Muscle layer of colon (tissue), 2 donors: ENCODE results near the gene HS6ST3.

ENCODE experiments used
- H3K27ac ChIP-seq: one replicate; pipeline ENCODE4 v1.7.0; 2013; ENCODE audit warnings: low read depth, mild to moderate bottlenecking, low read length, moderate library complexity
- H3K27me3 ChIP-seq, 2 donors: one replicate each; pipeline ENCODE4 v1.7.0; 2013; ENCODE audit warnings: low read length in 2 of 2, mild to moderate bottlenecking in 2 of 2; ENCODE audit not compliant: insufficient read depth in 2 of 2, control insufficient read depth in 1 of 2
- H3K36me3 ChIP-seq: one replicate; pipeline ENCODE4 v1.7.0; 2013; ENCODE audit warnings: mild to moderate bottlenecking, low read length; ENCODE audit not compliant: insufficient read depth
- H3K4me1 ChIP-seq: one replicate; pipeline ENCODE4 v1.7.0; 2013; ENCODE audit warnings: mild to moderate bottlenecking, low read length; ENCODE audit not compliant: insufficient read depth
- H3K4me3 ChIP-seq, 2 donors: one replicate each; pipeline ENCODE4 v1.7.0; 2013; ENCODE audit warnings: low read length in 2 of 2, low read depth in 1 of 2, mild to moderate bottlenecking in 1 of 2, moderate library complexity in 1 of 2
- H3K9ac ChIP-seq: one replicate; pipeline ENCODE4 v1.7.0; 2013; ENCODE audit warnings: low read length
- H3K9me3 ChIP-seq: one replicate; pipeline ENCODE4 v1.7.0; 2013; ENCODE audit warnings: mild to moderate bottlenecking, low read length
- donor health status: abdominal sarcoma.
- donor health status: Adenocarcinoma of cecum.

HS6ST3 gene

DNA sequence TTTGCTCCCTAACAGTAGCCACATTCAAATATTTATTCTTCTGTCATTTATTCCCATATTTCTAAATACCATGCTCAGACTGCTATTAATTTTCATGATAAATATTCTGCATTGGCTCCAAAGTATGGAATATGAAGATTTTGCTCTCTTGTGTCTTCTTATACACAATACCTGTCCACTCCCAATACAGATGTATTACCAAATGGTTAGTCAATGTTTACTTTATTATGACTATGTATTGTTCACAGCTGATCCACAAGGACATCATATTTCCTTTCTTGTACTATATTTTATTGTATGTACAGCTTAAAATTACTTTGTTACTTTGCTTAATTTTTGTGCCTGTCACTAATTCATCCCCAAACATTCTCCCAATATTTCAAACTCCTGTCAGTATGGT is 582.1 kb downstream of the HS6ST3 start:
- Histone ChIP-seq H3K27me3 (no peaks in the 10 kb centered on the region), H3K27ac (no peak overlapping the region), H3K9me3 (no peaks in the 10 kb centered on the region), H3K9ac (no peak overlapping the region), H3K4me1 (no peaks in the 10 kb centered on the region), H3K36me3 (no peaks in the 10 kb centered on the region), H3K4me3 (no peak overlapping the region)

DNA sequence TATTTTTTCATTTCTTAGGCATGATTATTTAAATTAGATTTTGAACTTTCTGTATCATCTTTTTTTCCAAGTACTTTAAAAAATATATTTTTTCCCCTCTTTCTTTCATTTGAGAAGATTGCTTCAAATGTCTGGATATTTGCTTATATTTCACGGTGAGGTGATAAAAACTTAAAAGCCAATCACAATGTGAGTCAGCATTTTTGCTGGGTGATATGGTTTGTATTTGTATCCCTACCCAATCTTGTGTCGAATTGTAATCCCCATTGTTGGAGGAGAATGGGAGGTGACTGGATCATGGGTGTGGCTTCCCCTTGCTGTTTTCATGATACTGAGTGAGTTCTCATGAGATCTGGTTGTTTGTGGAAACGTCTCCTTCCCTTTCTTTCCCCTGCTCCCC is 583.9 kb downstream of the HS6ST3 start:
- Histone ChIP-seq H3K9ac (no peak overlapping the region), H3K27ac (no peak overlapping the region), H3K9me3 (no peaks in the 10 kb centered on the region), H3K27me3 (no peaks in the 10 kb centered on the region), H3K4me3 (no peak overlapping the region), H3K4me1 (no peaks in the 10 kb centered on the region), H3K36me3 (no peaks in the 10 kb centered on the region)

DNA sequence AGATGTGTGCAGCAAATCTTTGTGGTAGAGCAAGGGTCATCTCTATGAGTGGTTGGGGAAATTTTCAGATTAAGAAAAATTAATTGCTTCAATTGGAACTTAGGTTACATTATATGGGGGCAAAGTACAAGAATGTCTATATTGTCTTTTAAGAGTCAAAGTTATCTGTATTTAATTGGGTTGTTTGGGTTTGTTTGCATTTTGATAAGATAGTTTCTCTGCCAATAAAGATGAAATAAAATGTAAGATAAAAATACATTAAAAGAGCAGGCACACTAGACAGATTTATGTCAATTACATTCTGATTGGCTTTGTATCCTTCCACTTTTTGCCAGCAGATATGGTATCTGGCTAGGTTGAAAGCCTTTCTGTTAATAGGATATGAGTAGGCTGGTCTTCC is 587.1 kb downstream of the HS6ST3 start:
- Histone ChIP-seq H3K36me3 (no peaks in the 10 kb centered on the region), H3K9ac (no peak overlapping the region), H3K27me3 (no peaks in the 10 kb centered on the region), H3K9me3 (no peaks in the 10 kb centered on the region), H3K4me1 (no peaks in the 10 kb centered on the region), H3K4me3 (no peak overlapping the region), H3K27ac (no peak overlapping the region)

DNA sequence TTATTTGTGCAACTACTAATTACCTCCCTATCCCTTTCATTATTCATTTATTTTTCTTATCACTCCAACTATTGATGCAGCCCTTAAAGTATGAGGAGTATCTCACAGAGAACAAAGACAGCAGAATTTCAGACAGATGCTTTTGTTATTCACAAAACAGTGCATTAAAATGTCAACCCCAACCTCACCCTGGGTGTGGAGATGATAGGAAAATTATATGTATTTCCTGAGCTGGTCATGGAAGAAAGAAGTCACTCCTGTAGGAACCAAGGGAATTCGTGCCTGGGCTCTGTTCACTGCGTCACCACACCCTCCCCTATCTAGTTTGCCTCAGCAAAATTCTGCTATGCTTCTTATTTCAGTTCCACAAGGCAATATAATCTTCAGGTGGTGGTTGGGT is 588.9 kb downstream of the HS6ST3 start:
- H3K9me3 ChIP-seq: no peaks in the 10 kb centered on the region
- H3K4me3 ChIP-seq: no peak overlapping the region
- H3K36me3 ChIP-seq: no peaks in the 10 kb centered on the region
- no peaks in the 10 kb centered on the region for H3K4me1 ChIP-seq
- no peaks in the 10 kb centered on the region for H3K27me3 ChIP-seq
- no peak overlapping the region for H3K9ac ChIP-seq
- no peak overlapping the region for H3K27ac ChIP-seq

DNA sequence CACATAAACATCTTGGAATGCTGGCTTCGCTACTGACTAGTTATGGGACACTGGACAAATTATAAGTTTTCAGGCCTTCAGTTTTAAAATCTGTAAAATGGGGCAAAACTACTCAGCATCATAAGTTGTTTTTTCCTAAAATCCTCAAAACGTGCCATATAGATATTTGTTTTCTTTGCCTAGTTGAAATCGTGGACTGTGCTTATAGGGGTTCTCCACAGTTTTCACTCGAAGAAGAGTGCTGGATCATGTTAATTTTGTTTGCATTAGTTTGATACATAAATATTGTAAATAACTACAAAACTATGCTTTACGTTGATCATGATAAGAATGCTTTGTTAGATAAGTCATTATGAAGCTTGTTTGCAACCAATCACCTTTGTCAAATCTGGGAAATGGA is 591.0 kb downstream of the HS6ST3 start:
- Histone ChIP-seq H3K4me1 (no peaks in the 10 kb centered on the region), H3K9me3 (no peaks in the 10 kb centered on the region), H3K27ac (no peak overlapping the region), H3K27me3 (no peaks in the 10 kb centered on the region), H3K4me3 (no peak overlapping the region), H3K9ac (no peak overlapping the region), H3K36me3 (no peaks in the 10 kb centered on the region)

DNA sequence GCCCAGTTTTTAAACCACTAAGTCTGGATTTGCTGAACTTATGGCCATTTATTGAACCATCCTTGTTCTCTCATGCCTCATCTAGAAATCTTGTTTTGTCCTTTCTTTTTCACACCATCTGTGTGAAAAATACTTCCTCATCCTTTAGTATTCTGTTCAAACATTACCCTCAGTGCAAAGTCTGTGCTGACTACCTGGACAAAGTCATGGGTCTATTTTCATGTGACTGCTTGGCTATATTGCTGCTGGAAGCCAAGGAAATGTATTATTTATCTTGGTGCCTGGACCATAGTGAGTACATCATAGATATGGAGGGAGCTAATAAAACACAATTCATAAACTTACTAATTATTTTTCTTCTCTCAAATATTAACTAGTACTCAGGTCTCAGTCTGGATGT is 591.9 kb downstream of the HS6ST3 start:
- Histone ChIP-seq H3K9me3 (no peaks in the 10 kb centered on the region), H3K36me3 (no peaks in the 10 kb centered on the region), H3K27ac (no peak overlapping the region), H3K9ac (no peak overlapping the region), H3K4me3 (no peak overlapping the region), H3K27me3 (no peaks in the 10 kb centered on the region), H3K4me1 (no peaks in the 10 kb centered on the region)

DNA sequence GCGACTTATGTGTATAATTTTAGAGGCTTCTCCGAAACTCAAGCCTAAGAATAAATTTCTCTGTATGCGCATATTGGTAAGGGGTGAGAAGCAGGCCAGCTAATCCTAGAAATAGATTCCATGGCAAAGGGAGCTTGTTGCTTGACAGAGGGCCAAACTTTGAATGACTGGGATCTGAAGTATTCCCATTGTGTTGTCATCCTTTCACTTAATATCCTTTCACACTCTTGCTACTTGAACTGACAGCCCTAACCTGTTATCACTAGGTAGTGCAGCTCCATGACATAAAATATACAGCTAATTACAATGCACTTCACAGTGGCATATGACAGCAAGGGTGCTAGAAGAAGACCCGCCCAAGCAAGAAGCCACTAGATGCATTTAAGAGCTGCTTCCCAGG is 594.6 kb downstream of the HS6ST3 start:
- Histone ChIP-seq H3K4me3 (no peak overlapping the region), H3K27ac (no peak overlapping the region), H3K4me1 (no peaks in the 10 kb centered on the region), H3K36me3 (no peaks in the 10 kb centered on the region), H3K27me3 (no peaks in the 10 kb centered on the region), H3K9ac (no peak overlapping the region), H3K9me3 (no peaks in the 10 kb centered on the region)

DNA sequence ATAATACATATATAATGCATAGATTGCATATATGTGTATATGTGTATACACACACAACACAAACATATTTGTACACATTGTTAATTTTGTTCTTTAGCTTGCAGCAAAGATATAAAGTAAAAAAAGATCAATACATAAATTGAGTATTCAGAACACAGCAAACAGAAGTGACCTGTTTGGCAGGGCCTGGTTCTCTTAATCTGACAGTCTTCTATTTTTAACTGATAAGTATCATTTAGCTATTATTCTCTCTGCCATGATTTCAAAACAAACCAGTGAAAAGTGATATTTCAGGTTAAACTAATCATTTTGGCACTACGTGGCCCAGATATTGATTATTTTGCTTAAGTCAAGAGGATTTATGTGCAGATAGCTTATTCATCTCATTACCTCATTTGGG is 595.0 kb downstream of the HS6ST3 start:
- Histone ChIP-seq H3K9me3 (no peaks in the 10 kb centered on the region), H3K9ac (no peak overlapping the region), H3K36me3 (no peaks in the 10 kb centered on the region), H3K27me3 (no peaks in the 10 kb centered on the region), H3K4me3 (no peak overlapping the region), H3K4me1 (no peaks in the 10 kb centered on the region), H3K27ac (no peak overlapping the region)

DNA sequence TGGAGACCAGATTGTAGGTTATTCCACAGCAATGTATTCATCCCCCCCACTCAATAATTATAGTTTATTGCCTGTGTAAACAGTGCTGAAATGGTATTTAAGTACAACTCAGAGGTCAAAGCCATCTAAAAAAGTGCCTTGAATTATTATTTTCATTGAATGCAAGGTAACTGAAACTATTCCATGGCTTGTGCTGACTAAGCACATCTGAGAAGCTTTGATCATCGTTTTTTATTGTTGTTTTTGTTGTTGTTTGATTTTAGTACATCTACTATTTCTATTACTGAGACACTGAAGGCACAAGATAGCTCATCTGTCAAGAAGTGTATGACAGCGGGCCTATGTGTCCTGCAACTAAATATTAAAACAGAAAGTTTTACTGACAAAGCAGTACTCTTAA is 596.4 kb downstream of the HS6ST3 start:
- Histone ChIP-seq H3K9me3 (no peaks in the 10 kb centered on the region), H3K27me3 (no peaks in the 10 kb centered on the region), H3K36me3 (no peaks in the 10 kb centered on the region), H3K4me3 (no peak overlapping the region), H3K9ac (no peak overlapping the region), H3K27ac (no peak overlapping the region), H3K4me1 (no peaks in the 10 kb centered on the region)

DNA sequence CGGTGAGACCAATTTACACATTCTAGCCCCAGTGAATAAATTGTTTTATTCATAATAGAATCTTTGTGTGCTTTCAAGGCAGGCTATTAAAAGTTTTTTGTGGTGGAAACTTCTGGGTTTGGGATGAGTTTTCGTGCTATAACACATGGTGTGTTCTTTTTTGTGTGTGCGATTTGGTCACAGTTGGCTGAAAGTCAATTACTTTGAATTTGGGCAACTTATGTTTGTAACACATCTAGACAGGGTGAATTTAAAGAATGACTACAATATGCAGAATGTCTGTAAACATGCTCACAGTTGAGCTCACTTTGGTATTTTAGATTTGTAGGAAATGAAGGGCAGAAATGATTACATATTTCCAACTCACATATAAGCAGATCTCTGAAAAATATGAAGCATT is 597.3 kb downstream of the HS6ST3 start:
- no peaks in the 10 kb centered on the region for H3K27me3 ChIP-seq
- no peaks in the 10 kb centered on the region for H3K4me1 ChIP-seq
- H3K36me3 ChIP-seq: no peaks in the 10 kb centered on the region
- H3K9ac ChIP-seq: no peak overlapping the region
- H3K4me3 ChIP-seq: no peak overlapping the region
- H3K27ac ChIP-seq: no peak overlapping the region
- no peaks in the 10 kb centered on the region for H3K9me3 ChIP-seq

DNA sequence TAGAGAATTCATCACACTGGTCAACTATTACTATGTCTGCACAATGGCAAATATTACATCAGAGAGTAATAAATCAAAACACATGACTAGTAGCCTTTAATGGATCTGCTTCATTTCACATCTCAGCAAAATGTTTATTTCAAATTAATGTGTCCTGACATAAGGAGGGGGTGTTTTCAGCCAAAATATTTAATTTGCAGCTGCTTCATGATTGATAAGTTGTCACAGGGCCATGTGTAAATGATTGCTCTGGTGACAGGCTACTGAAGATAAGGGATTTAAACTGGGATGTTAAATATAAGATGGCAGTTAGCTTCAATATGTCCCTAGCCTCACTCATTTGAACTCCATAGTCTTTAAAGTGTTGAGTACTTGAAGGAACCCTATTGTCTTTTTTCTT is 601.1 kb downstream of the HS6ST3 start:
- Histone ChIP-seq H3K9ac (no peak overlapping the region), H3K4me1 (no peaks in the 10 kb centered on the region), H3K9me3 (no peaks in the 10 kb centered on the region), H3K4me3 (no peak overlapping the region), H3K27me3 (no peaks in the 10 kb centered on the region), H3K27ac (no peak overlapping the region), H3K36me3 (no peaks in the 10 kb centered on the region)

DNA sequence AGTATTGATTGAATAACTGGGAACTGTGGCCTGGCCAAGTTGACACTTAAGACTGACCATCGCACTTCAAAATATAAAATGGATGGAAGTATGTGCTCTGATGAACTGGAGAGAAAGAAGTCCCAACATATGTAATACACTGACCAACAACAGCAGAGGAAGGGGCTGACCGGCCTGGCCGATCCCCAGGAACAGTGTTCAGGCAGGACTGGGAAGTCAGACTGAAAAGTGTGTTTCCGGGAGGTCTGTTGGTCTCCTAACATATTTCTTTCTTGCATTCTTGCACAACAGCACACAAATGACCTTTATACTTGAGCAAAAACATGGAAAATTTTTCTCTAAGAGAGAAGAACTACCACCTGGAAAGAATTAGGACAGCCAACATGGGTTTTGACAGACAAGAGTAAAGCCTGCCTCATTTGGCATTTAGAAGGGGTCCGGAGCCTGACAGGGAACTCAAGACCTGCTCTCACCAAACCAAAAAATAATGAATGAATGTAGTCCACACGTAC is 606.5 kb downstream of the HS6ST3 start:
- Histone ChIP-seq H3K9me3 (peaks cover 3% of the 10 kb centered on the region), H3K4me3 (no peak overlapping the region), H3K9ac (no peak overlapping the region), H3K27me3 (no peaks in the 10 kb centered on the region), H3K36me3 (no peaks in the 10 kb centered on the region), H3K4me1 (no peaks in the 10 kb centered on the region), H3K27ac (no peak overlapping the region)
